Pancreas (tissue), 10 donors: ENCODE results near the gene RAP1GAP2. TPM values are rescaled to one million over a fixed set of nuclear protein-coding genes. Genes with fewer than 3 reads are reported as not detected.

Source experiments
- ATAC-seq, 4 donors: fragments of 200-7000 bp; cut with Tn5 transposase; one replicate each; pipeline versions ENCODE4 v1.8.0 to v1.9.1; 2020; ENCODE audit warnings: mild to moderate bottlenecking in 4 of 4, moderate library complexity in 4 of 4
- DNase-seq, 6 donors: peaks; one replicate each; pipeline ENCODE4 v3.0.0-alpha.2; 2020
- FAIRE-seq: peaks from 2 replicates; lab custom pipeline; 2012; peaks lifted over from hg19 to GRCh38; lab: Jason Lieb, UNC
- H3K27ac ChIP-seq, 4 donors: fragments of 200-600 bp; sonication (generic); 1 replicate in 3 of 4; 2 replicates in 1 of 4; pipeline versions ENCODE4 v1.5.0 to v1.8.0; 2020
- H3K27me3 ChIP-seq, 4 donors: fragments of 200-600 bp; one replicate each; pipeline ENCODE4 v1.8.0; 2021
- H3K36me3 ChIP-seq, 3 donors: fragments of 200-600 bp; sonication (generic) in 1 of 3; one replicate each; pipeline versions ENCODE4 v1.5.0 to v1.8.0; 2020 to 2021
- H3K4me1 ChIP-seq, 3 donors: fragments of 200-600 bp; one replicate each; pipeline ENCODE4 v1.8.0; 2021
- H3K4me3 ChIP-seq, 4 donors: fragments of 200-600 bp; sonication (generic) in 2 of 4; one replicate each; pipeline versions ENCODE4 v1.5.0 to v1.8.0; 2020 to 2021
- H3K9me3 ChIP-seq, 4 donors: fragments of 200-600 bp; one replicate each; pipeline ENCODE4 v1.8.0; 2021
- WGBS, 2 donors: extraction: QIAGEN DNeasy Blood & Tissue Kit; methylation state at CpG; one replicate each; pipeline ENCODE4 v1.1.7; 2013; 5-methylcytosine and 5-hydroxymethylcytosine counted together
- intact Hi-C, 3 donors: fragments of 100-400 bp; cut with DNase I; formaldehyde crosslinking; loops; one replicate each; pipeline versions ENCODE4 v1.11.1 to v1.14.2; 2022
- polyA plus RNA-seq, 2 donors: library from polyadenylated mRNA; stranded (reverse); fragments of 200-250 nt; gene quantifications; one replicate each; pipeline ENCODE4 v1.2.3, GENCODE V29; 2013
- total RNA-seq, 6 donors: library from RNA; stranded (reverse); fragmentation: NEBNext Ultra II Directional in 4 of 6; extraction: Animal tissue kit (Norgen Biotek cat#: 25700) in 4 of 6; gene quantifications; one replicate each; pipeline versions ENCODE4 v1.2.1 to v1.2.4, GENCODE V29; 2021 to 2023
- TF ChIP-seq, protein P1 (sequence below), 4 donors: fragments of 200-600 bp; sonication (generic) in 3 of 4; IDR thresholded peaks; one replicate each; pipeline versions ENCODE4 v1.5.0 to v1.8.0; 2021; ENCODE audit warnings: antibody characterized with exemption in 4 of 4
- donor health status: healthy with polysubstance abuse.
- donor health status: DM: no; HTN: no; CAD: no; lungs with moderate emphysema.
- donor health status: DM: no; HTN: no; CAD: no.
- donor health status: control.
- donor health status: control.
- donor health status: Bipolar disorder and iron deficiency.
- donor health status: DM: yes; HTN: yes; CAD: no.
- donor health status: DM: no; HTN: no; CAD: no.
- donor health status: DM: no; HTN: no; CAD: no.
- donor health status: DM: yes; HTN: yes; CAD: no.

RAP1GAP2 gene
- total and polyA plus RNA-seq, 8 donors: 29.7 to 51.2 (median 43.0) TPM

DNA sequence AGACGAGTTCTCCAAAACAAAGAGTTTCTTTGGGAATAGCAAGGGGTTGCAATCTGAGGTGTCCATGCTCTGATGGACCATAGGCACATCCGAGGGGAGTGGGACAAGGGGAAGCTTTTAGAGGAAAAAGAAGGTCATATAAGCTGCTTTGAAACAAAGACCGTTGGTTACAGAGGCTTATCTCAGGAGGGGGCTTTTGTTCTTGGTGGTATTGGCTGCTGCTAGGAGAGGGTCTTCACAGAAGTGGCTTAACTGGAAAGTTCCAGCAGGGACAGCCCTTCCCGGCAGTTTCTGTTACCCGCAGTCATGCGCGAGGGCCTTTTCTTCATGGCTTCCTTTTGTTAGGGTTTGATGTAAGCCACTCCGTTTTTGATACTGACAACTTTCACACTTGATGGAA is 76.0 kb downstream of the RAP1GAP2 start:
- DNase-seq: no peak
- FAIRE-seq: no peak
- Histone ChIP-seq H3K4me1 (peaks cover 11 to 33% (median 12%) of the 10 kb centered on the region in 3 donors), H3K36me3 (no peaks in the 10 kb centered on the region), H3K27ac (no peak overlapping the region), H3K4me3 (no peak overlapping the region), H3K27me3 (no peaks in the 10 kb centered on the region), H3K9me3 (no peaks in the 10 kb centered on the region)
- intact Hi-C loops: no loop called here
- no peak for ATAC-seq
- TF ChIP-seq, protein P1, sequence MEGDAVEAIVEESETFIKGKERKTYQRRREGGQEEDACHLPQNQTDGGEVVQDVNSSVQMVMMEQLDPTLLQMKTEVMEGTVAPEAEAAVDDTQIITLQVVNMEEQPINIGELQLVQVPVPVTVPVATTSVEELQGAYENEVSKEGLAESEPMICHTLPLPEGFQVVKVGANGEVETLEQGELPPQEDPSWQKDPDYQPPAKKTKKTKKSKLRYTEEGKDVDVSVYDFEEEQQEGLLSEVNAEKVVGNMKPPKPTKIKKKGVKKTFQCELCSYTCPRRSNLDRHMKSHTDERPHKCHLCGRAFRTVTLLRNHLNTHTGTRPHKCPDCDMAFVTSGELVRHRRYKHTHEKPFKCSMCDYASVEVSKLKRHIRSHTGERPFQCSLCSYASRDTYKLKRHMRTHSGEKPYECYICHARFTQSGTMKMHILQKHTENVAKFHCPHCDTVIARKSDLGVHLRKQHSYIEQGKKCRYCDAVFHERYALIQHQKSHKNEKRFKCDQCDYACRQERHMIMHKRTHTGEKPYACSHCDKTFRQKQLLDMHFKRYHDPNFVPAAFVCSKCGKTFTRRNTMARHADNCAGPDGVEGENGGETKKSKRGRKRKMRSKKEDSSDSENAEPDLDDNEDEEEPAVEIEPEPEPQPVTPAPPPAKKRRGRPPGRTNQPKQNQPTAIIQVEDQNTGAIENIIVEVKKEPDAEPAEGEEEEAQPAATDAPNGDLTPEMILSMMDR (IDR thresholded peaks at IDR 0.05): no peak
- 81 to 84% methylated on average over 8 of the region's 8 CpGs for WGBS, 2 donors

DNA sequence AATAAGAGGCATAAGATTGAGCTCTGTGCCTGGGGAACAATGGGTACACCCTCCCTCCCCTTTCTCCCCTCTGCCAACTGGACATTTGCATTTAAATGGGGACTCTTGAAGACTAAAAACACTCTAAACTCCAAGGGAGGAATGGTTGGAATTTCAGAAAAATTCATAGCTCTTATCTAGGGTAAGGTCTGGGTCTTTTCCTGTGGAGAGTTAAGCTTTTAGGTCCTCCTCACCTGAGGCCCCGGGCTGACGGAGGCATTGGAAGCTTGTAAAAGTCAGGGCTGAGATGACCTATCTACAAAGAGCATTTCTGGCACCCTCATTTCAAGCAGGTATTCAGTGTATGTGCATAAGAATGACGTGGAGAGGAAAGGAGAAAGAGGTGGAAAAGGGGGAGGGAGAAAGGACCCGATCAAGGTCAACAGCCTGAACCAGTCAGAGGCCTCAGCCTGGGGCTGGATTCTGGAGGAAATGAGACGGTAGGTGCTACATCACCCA is 78.0 kb downstream of the RAP1GAP2 start:
- TF ChIP-seq, protein P1 (IDR thresholded peaks at IDR 0.05): no peak
- no peaks in the 10 kb centered on the region for H3K27me3 ChIP-seq
- peak in 3 of 6 donors; percentile 51 to 66 (median 61) for DNase-seq
- intact Hi-C loops: no loop called here
- WGBS, 2 donors: 11 to 12% methylated on average over 5 of the region's 5 CpGs
- ATAC-seq: peak; percentile 79 to 83 (median 80)
- peaks cover 5 to 17% (median 6%) of the 10 kb centered on the region in 3 donors for H3K4me1 ChIP-seq
- H3K36me3 ChIP-seq: no peaks in the 10 kb centered on the region
- peak overlapping the region; percentile 40 to 65 (median 50) for H3K27ac ChIP-seq
- H3K9me3 ChIP-seq: no peaks in the 10 kb centered on the region
- H3K4me3 ChIP-seq: no peak overlapping the region
- no peak for FAIRE-seq

DNA sequence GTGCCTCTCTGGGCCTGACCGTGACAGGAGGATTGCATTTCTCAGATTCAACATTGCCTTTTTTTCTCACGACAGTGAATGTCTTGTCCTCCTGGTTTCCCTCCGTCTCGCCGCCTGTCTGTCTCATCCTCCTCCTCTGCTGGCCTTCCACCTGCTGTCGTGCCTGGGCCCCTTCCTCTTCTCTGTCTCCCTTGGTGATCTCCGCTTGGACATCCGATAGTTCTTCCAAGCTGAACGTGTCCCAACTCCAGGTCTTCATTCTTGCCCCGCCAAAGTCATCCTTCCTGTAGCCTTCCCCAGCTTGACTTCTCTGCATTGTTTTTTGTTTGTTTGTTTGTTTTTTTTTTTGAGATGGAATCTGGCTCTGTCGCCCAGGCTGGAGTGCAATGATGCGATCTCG is 79.4 kb downstream of the RAP1GAP2 start:
- H3K36me3 ChIP-seq: no peaks in the 10 kb centered on the region
- H3K4me3 ChIP-seq: no peak overlapping the region
- FAIRE-seq (no peak), DNase-seq (no peak), ATAC-seq (no peak)
- peaks cover 0 to 9% (median 5%) of the 10 kb centered on the region in 3 donors for H3K4me1 ChIP-seq
- WGBS, 2 donors: 93 to 94% methylated on average over 13 of the region's 13 CpGs
- intact Hi-C loops: no loop called here
- no peak overlapping the region for H3K27ac ChIP-seq
- no peaks in the 10 kb centered on the region for H3K9me3 ChIP-seq
- TF ChIP-seq, protein P1 (IDR thresholded peaks at IDR 0.05): no peak
- no peaks in the 10 kb centered on the region for H3K27me3 ChIP-seq

DNA sequence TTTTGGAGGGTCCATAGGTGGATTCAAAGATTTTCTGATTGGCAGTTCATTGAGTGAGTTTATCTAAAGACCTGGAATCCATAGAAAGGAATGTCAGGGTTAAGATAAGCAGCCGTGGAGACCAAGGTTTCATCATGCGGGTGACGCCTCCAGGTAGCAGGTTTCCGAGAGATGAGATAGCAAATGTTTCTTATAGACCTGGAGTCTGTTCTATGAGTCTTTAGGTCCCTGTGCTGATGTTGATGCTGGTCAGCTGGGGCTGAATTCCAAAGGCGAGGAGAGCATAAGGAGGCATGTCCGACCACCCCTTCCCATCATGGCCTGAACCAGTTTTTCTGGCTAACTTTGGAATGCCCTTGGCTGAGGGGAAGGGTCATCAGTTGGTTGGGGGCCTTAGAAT is 80.2 kb downstream of the RAP1GAP2 start:
- no peak for FAIRE-seq
- no peaks in the 10 kb centered on the region for H3K36me3 ChIP-seq

DNA sequence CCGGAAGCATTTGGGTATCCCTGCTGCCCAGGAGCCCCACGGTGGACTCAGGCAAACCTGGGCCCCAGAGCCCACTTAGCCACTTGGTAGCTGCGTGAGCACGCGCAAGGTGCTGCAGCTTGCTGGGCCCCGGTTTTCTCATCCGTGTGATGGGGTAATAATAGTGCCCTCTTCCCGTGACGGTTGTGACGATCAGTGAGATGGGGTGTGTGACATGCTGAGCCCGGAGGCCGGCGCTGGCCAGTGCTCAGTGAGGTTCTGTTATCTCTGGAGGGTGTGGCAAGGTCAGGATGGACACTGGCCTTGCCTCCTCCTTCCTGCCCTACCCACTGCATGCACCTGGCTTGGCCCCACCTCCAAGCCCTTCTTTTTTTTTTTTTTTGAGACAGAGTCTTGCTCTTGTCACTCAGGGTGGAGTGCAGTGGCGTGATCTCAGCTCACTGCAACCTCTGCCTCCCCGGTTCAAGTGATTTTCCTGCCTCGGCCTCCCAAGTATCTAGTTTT is 82.6 kb downstream of the RAP1GAP2 start:
- Histone ChIP-seq H3K4me3 (no peak overlapping the region), H3K27ac (no peak overlapping the region), H3K36me3 (no peaks in the 10 kb centered on the region), H3K9me3 (no peaks in the 10 kb centered on the region), H3K4me1 (peaks cover 5 to 21% (median 8%) of the 10 kb centered on the region in 3 donors), H3K27me3 (no peaks in the 10 kb centered on the region)
- intact Hi-C loops: no loop called here
- FAIRE-seq: no peak
- no peak for DNase-seq
- TF ChIP-seq, protein P1 (IDR thresholded peaks at IDR 0.05): no peak
- ATAC-seq: no peak
- WGBS, 2 donors: 92 to 93% methylated on average over 16 of the region's 16 CpGs

More for the DNA sequence above, 80.2 kb downstream of the RAP1GAP2 start:
- DNase-seq (no peak), ATAC-seq (no peak)
- Histone ChIP-seq H3K9me3 (no peaks in the 10 kb centered on the region), H3K27ac (no peak overlapping the region), H3K27me3 (no peaks in the 10 kb centered on the region), H3K4me3 (no peak overlapping the region), H3K4me1 (peaks cover 0 to 9% (median 5%) of the 10 kb centered on the region in 3 donors)
- intact Hi-C loops: no loop called here
- 61 to 64% methylated on average over 6 of the region's 6 CpGs for WGBS, 2 donors
- TF ChIP-seq, protein P1 (IDR thresholded peaks at IDR 0.05): no peak
